B cell (primary cell): Measurements from ENCODE around the gene AUNIP. TPM values are rescaled to one million over a fixed set of nuclear protein-coding genes. Genes with fewer than 3 reads are reported as not detected.

ENCODE experiments used
- ATAC-seq: fragments of 200-7000 bp; cut with Tn5 transposase; one replicate; pipeline ENCODE4 v1.10.0; 2021; ENCODE audit warnings: low read depth, mild to moderate bottlenecking, moderate number of reproducible peaks, moderate library complexity
- CTCF ChIA-PET: fragments of 350-600 bp; sonication (Branson Sonifier 250); formaldehyde crosslinking; loops from one replicate; lab custom pipeline; 2021; ENCODE audit warnings: antibody characterized with exemption, inconsistent platforms; lab: Charles Lee
- POLR2A ChIA-PET: fragments of 350-600 bp; sonication (Branson Sonifier 250); formaldehyde crosslinking; loops from one replicate; lab custom pipeline; 2021; ENCODE audit warnings: antibody characterized with exemption; lab: Charles Lee
- DNase-seq: peaks from one replicate; pipeline ENCODE4 v3.0.0; 2013
- H2AFZ ChIP-seq: 2 replicates; pipeline ENCODE4 v1.6.1; 2012; ENCODE audit warnings: mild to moderate bottlenecking, low read depth, low read length; ENCODE audit not compliant: insufficient read depth, poor library complexity, severe bottlenecking
- H3K27ac ChIP-seq, 2 donors: 1 replicate in 1 of 2; 2 replicates in 1 of 2; pipeline ENCODE4 v1.5.1; 2012 to 2013; ENCODE audit warnings: low read length in 2 of 2, mild to moderate bottlenecking in 2 of 2, moderate library complexity in 1 of 2
- H3K27me3 ChIP-seq, 4 experiments: fragments of 200-600 bp in 1 of 4; sonication (generic) in 1 of 4; replicated peaks in 1 of 4; 1 replicate in 2 of 4; 2 replicates in 2 of 4; pipeline versions ENCODE4 v1.6.1 to v1.7.0; 2013 to 2016; ENCODE audit warnings: low read length in 3 of 4, mild to moderate bottlenecking in 2 of 4, mixed read lengths in 1 of 4, moderate library complexity in 1 of 4; ENCODE audit not compliant: insufficient read depth in 4 of 4, control insufficient read depth in 3 of 4; ENCODE audit errors: control extremely low read depth in 1 of 4
- H3K36me3 ChIP-seq, 2 experiments: replicated peaks in 1 of 2; 1 replicate in 1 of 2; 2 replicates in 1 of 2; pipeline versions ENCODE4 v1.6.1 to v1.7.1; 2013; ENCODE audit warnings: low read length in 1 of 2; ENCODE audit not compliant: insufficient read depth in 2 of 2, control insufficient read depth in 1 of 2; ENCODE audit errors: control extremely low read depth in 1 of 2, extremely low read depth in 1 of 2
- H3K4me1 ChIP-seq, 2 donors: fragments of 200-600 bp in 1 of 2; sonication (generic) in 1 of 2; 1 replicate in 1 of 2; 2 replicates in 1 of 2; pipeline versions ENCODE4 v1.5.1 to v1.6.1; 2013 to 2017; ENCODE audit warnings: low read length in 2 of 2; ENCODE audit not compliant: control insufficient read depth in 2 of 2, insufficient read depth in 2 of 2
- H3K4me2 ChIP-seq: replicated peaks from 2 replicates; pipeline ENCODE3; 2012; ENCODE audit warnings: mild to moderate bottlenecking, low read depth, low read length; ENCODE audit not compliant: poor library complexity, severe bottlenecking
- H3K4me3 ChIP-seq, 5 experiments: fragments of 200-600 bp in 1 of 5; sonication (generic) in 1 of 5; 1 replicate in 3 of 5; 2 replicates in 2 of 5; pipeline versions ENCODE4 v1.5.1 to v1.7.0; 2011 to 2016; ENCODE audit warnings: low read length in 4 of 5, mild to moderate bottlenecking in 4 of 5, low read depth in 2 of 5, control low read depth in 1 of 5, moderate library complexity in 1 of 5; ENCODE audit not compliant: insufficient read depth in 1 of 5; ENCODE audit errors: control extremely low read depth in 1 of 5, extremely low read depth in 1 of 5
- H3K79me2 ChIP-seq: fragments of 200-600 bp; sonication (generic); one replicate; pipeline ENCODE4 v1.6.0; 2016; ENCODE audit warnings: low read length; ENCODE audit not compliant: control insufficient read depth, insufficient read depth
- H3K9ac ChIP-seq: fragments of 200-600 bp; sonication (generic); 2 replicates; pipeline ENCODE4 v1.6.1; 2017; ENCODE audit warnings: mild to moderate bottlenecking, low read length, moderate library complexity
- H3K9me3 ChIP-seq, 3 donors: one replicate each; pipeline versions ENCODE4 v1.6.1 to v1.7.1; 2013; ENCODE audit warnings: low read length in 2 of 3; ENCODE audit not compliant: control insufficient read depth in 2 of 3, insufficient read depth in 1 of 3; ENCODE audit errors: control extremely low read depth in 1 of 3
- H4K20me1 ChIP-seq: 2 replicates; pipeline ENCODE4 v1.6.0; 2012; ENCODE audit warnings: mild to moderate bottlenecking, low read length; ENCODE audit not compliant: insufficient read depth, control insufficient read depth, poor library complexity, severe bottlenecking
- H3K27ac Mint-ChIP-seq: one replicate; pipeline ENCODE4 v1.8.0; 2021; ENCODE audit warnings: mixed read lengths
- H3K27me3 Mint-ChIP-seq: one replicate; pipeline ENCODE4 v1.8.0; 2021; ENCODE audit warnings: mixed read lengths
- H3K4me1 Mint-ChIP-seq: one replicate; pipeline ENCODE4 v1.8.0; 2021; ENCODE audit warnings: mixed read lengths
- H3K4me3 Mint-ChIP-seq: one replicate; pipeline ENCODE4 v1.8.0; 2021; ENCODE audit warnings: mixed read lengths
- H3K9me3 Mint-ChIP-seq: one replicate; pipeline ENCODE4 v1.8.0; 2022; ENCODE audit warnings: mixed read lengths; ENCODE audit not compliant: insufficient read depth
- EZH2 ChIP-seq: IDR thresholded peaks from 2 replicates; pipeline ENCODE4 v1.6.1; 2012; ENCODE audit warnings: borderline replicate concordance, low read depth, mild to moderate bottlenecking, moderate library complexity, low read length; ENCODE audit not compliant: insufficient read depth, poor library complexity, severe bottlenecking
- WGBS: methylation state at CpG from one replicate; pipeline ENCODE4 v1.1.5; 2013; ENCODE audit warnings: missing lambda C conversion rate; ENCODE audit not compliant: insufficient coverage; 5-methylcytosine and 5-hydroxymethylcytosine counted together
- intact Hi-C: fragments of 100-400 bp; cut with micrococcal nuclease; formaldehyde crosslinking; loops from one replicate; pipeline ENCODE4 v1.10.0; 2022
- polyA plus RNA-seq: library from polyadenylated mRNA; depleted of rRNA; stranded (reverse); fragments of >200 nt; gene quantifications from 2 replicates; pipeline ENCODE4 v1.2.3, GENCODE V29; 2012
- total RNA-seq, 2 donors: library from RNA; stranded (reverse); fragments of 120-200 nt in 1 of 2; gene quantifications; 1 replicate in 1 of 2; 2 replicates in 1 of 2; pipeline versions ENCODE4 v1.2.3 to v1.2.4, GENCODE V29; 2013 to 2022
- TF ChIP-seq, protein P1 (sequence below): fragments of 200-600 bp; IDR thresholded peaks from one replicate; pipeline ENCODE4 v1.8.0; 2022; ENCODE audit warnings: antibody characterized with exemption, mild to moderate bottlenecking

Gene AUNIP
- total and polyA plus RNA-seq, 2 donors (not counting 1 experiment from before 2014, with no cell fraction given), result 0.27 TPM; not detected in 1

DNA sequence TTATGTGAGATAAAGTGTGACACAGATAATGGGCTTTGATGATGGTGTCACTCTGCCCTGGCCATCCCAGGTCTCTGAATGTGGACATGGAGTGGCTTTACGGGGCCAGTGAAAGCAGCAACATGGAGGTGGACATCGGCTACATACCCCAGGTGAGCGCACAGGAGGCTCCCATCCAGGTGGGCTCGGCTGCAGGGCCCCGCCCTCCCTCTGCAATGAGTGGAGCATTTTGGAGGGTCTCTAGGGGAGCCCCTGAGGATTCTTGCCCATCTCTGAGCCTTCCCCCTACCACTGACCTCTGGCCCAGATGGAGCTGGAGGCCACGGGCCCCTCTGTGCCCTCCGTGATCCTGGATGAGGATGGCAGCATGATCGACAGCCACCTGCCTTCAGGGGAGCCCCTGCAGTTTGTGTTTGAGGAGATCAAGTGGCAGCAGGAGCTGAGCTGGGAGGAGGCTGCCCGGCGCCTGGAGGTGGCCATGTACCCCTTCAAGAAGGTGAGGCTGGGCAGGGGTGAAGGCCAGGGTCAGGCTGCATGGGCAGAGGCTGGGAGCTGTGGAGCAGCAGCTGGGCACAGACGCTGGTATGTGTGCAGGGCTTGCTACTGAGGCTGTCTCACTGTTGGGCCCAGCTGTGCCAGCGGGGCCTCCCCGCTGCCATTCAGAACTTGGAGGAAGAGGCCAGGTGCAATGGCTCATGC, 47.7 kb downstream of the AUNIP start:
- no peak overlapping the region for H2AFZ ChIP-seq
- ATAC-seq, result no peak
- Mint-ChIP-seq H3K9me3 (no peaks in the 10 kb centered on the region), H3K27ac (no peak overlapping the region), H3K4me3 (no peak overlapping the region), H3K4me1 (peaks cover 17% of the 10 kb centered on the region), H3K27me3 (no peaks in the 10 kb centered on the region)
- no peak overlapping the region for H3K9ac ChIP-seq
- H3K27ac ChIP-seq, result no peak overlapping the region
- 92% methylated on average over 9 of the region's 13 CpGs for WGBS
- H3K36me3 ChIP-seq, result peaks cover 0 to 3% of the 10 kb centered on the region in 2 experiments
- intact Hi-C loops, result loop anchor here (5.0 to 10.0 kb wide), 2 partner anchors 409 to 567 kb away; partner anchors contain the start of gene RSRP1
- H3K9me3 ChIP-seq, result no peaks in the 10 kb centered on the region
- TF ChIP-seq EZH2, result no peak
- TF ChIP-seq, protein P1, sequence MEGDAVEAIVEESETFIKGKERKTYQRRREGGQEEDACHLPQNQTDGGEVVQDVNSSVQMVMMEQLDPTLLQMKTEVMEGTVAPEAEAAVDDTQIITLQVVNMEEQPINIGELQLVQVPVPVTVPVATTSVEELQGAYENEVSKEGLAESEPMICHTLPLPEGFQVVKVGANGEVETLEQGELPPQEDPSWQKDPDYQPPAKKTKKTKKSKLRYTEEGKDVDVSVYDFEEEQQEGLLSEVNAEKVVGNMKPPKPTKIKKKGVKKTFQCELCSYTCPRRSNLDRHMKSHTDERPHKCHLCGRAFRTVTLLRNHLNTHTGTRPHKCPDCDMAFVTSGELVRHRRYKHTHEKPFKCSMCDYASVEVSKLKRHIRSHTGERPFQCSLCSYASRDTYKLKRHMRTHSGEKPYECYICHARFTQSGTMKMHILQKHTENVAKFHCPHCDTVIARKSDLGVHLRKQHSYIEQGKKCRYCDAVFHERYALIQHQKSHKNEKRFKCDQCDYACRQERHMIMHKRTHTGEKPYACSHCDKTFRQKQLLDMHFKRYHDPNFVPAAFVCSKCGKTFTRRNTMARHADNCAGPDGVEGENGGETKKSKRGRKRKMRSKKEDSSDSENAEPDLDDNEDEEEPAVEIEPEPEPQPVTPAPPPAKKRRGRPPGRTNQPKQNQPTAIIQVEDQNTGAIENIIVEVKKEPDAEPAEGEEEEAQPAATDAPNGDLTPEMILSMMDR, result no peak
- CTCF ChIA-PET, result interaction anchor here (0.8 to 6.1 kb wide), 10 partner anchors 9 to 384 kb away, joined by 3 to 59 read pairs (median 6); partner anchors contain the start of gene MTFR1L
- H3K4me2 ChIP-seq, result no peak overlapping the region
- H4K20me1 ChIP-seq, result no peaks in the 10 kb centered on the region
- DNase-seq, result no peak
- POLR2A ChIA-PET, result interaction anchor here (0.6 to 1.5 kb wide), 2 partner anchors 8 kb away, joined by 4 read pairs; partner anchors contain the start of gene MTFR1L
- H3K79me2 ChIP-seq, result no peaks in the 10 kb centered on the region
- no peak overlapping the region for H3K4me3 ChIP-seq
- peaks cover 11 to 23% of the 10 kb centered on the region in 2 donors for H3K4me1 ChIP-seq
- H3K27me3 ChIP-seq, result no peaks in the 10 kb centered on the region
